ENCODE data around the gene PRDM2. TPM values are rescaled to one million over a fixed set of nuclear protein-coding genes. Genes with fewer than 3 reads are reported as not detected.

Gene PRDM2
- total RNA-seq, 1 donor from 2014 or later, result 88.3 TPM

DNA sequence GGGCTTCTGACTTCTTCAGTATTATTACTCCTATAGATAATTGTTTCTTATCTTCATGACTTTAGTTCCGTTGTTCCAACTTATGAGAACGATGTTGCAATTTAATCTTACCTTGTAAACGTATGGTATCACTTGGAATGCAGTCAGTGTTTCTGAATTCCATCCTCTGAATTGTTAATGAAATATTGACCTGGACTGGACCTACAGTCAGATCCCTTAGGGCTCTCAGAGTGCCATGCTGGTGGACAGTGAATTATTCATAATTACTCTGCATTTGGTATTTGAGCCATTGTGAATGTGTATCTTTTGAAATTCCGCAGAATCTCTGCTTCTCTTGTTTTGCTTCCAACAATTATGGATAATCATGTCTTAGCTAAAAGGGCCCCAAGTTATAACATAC lies 72.3 kb downstream of the PRDM2 start:
- H3K36me3 Mint-ChIP-seq (ENCODE audit: unreplicated experiment), result no peaks in the 10 kb centered on the region
- DNase-seq, result no peak
- H3K4me3 Mint-ChIP-seq (ENCODE audit: unreplicated experiment), result no peak overlapping the region
- H3K4me1 Mint-ChIP-seq (ENCODE audit: low read depth, unreplicated experiment), result peaks cover 18% of the 10 kb centered on the region
- peaks cover 3% of the 10 kb centered on the region for H3K9me3 Mint-ChIP-seq (ENCODE audit: unreplicated experiment)
- H3K27me3 Mint-ChIP-seq (ENCODE audit: unreplicated experiment), result no peaks in the 10 kb centered on the region
- H3K27ac Mint-ChIP-seq (ENCODE audit: unreplicated experiment), result no peak overlapping the region
- no peak for TF ChIP-seq CTCF (IDR thresholded peaks at IDR 0.05; ENCODE audit: partially characterized antibody, unreplicated experiment)

DNA sequence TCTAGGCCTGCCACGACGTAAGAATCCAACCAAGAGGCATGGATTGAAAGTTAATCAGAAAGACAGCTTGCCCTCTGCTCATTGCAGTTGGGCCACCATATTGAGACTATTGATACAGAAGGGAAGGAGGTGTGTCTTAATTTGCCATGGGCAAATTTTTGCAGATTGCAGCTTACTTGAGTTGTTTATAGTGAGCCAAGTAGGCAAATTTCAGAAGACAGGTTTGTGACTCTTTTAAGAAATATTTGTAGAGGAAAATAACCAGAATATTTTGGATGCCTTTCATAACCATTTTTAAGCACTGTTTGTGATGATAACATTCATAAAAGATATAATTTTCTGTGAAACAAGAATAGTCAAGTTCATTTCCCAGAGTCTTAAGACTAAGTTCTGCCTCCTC lies 74.1 kb downstream of the PRDM2 start:
- peaks cover 18% of the 10 kb centered on the region for H3K4me1 Mint-ChIP-seq (ENCODE audit: low read depth, unreplicated experiment)
- H3K27me3 Mint-ChIP-seq (ENCODE audit: unreplicated experiment), result no peaks in the 10 kb centered on the region
- no peak for TF ChIP-seq CTCF (IDR thresholded peaks at IDR 0.05; ENCODE audit: partially characterized antibody, unreplicated experiment)
- peaks cover 4% of the 10 kb centered on the region for H3K9me3 Mint-ChIP-seq (ENCODE audit: unreplicated experiment)
- no peak for DNase-seq
- no peak overlapping the region for H3K4me3 Mint-ChIP-seq (ENCODE audit: unreplicated experiment)
- H3K27ac Mint-ChIP-seq (ENCODE audit: unreplicated experiment), result no peak overlapping the region
- no peaks in the 10 kb centered on the region for H3K36me3 Mint-ChIP-seq (ENCODE audit: unreplicated experiment)

- Mint-ChIP-seq H3K9me3 (ENCODE audit: unreplicated experiment) (peaks cover 3% of the 10 kb centered on the region), H3K36me3 (ENCODE audit: unreplicated experiment) (no peaks in the 10 kb centered on the region), H3K4me1 (ENCODE audit: low read depth, unreplicated experiment) (peaks cover 14% of the 10 kb centered on the region), H3K4me3 (ENCODE audit: unreplicated experiment) (no peak overlapping the region), H3K27ac (ENCODE audit: unreplicated experiment) (no peak overlapping the region), H3K27me3 (ENCODE audit: unreplicated experiment) (no peaks in the 10 kb centered on the region)
- no peak for TF ChIP-seq CTCF (IDR thresholded peaks at IDR 0.05; ENCODE audit: partially characterized antibody, unreplicated experiment)
- no peak for DNase-seq
Observed at GRCh38 chr1:13775459-13775858, 75.5 kb downstream of the PRDM2 start.

- Mint-ChIP-seq H3K9me3 (ENCODE audit: unreplicated experiment) (peaks cover 3% of the 10 kb centered on the region), H3K4me1 (ENCODE audit: low read depth, unreplicated experiment) (peaks cover 12% of the 10 kb centered on the region), H3K27me3 (ENCODE audit: unreplicated experiment) (no peaks in the 10 kb centered on the region), H3K4me3 (ENCODE audit: unreplicated experiment) (no peak overlapping the region), H3K36me3 (ENCODE audit: unreplicated experiment) (no peaks in the 10 kb centered on the region), H3K27ac (ENCODE audit: unreplicated experiment) (no peak overlapping the region)
- no peak for DNase-seq
- TF ChIP-seq CTCF (IDR thresholded peaks at IDR 0.05; ENCODE audit: partially characterized antibody, unreplicated experiment), result no peak
Observed at GRCh38 chr1:13775916-13776315, 75.9 kb downstream of the PRDM2 start.

DNA sequence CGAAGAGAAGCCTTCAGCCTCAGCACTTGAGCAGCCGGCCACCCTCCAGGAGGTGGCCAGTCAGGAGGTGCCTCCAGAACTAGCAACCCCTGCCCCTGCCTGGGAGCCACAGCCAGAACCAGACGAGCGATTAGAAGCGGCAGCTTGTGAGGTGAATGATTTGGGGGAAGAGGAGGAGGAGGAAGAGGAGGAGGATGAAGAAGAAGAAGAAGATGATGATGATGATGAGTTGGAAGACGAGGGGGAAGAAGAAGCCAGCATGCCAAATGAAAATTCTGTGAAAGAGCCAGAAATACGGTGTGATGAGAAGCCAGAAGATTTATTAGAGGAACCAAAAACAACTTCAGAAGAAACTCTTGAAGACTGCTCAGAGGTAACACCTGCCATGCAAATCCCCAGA lies 78.4 kb downstream of the PRDM2 start:
- no peak for TF ChIP-seq CTCF (IDR thresholded peaks at IDR 0.05; ENCODE audit: partially characterized antibody, unreplicated experiment)
- peaks cover 5% of the 10 kb centered on the region for H3K9me3 Mint-ChIP-seq (ENCODE audit: unreplicated experiment)
- H3K27ac Mint-ChIP-seq (ENCODE audit: unreplicated experiment), result no peak overlapping the region
- DNase-seq, result no peak
- no peak overlapping the region for H3K4me3 Mint-ChIP-seq (ENCODE audit: unreplicated experiment)
- no peaks in the 10 kb centered on the region for H3K36me3 Mint-ChIP-seq (ENCODE audit: unreplicated experiment)
- H3K27me3 Mint-ChIP-seq (ENCODE audit: unreplicated experiment), result no peaks in the 10 kb centered on the region
- peaks cover 4% of the 10 kb centered on the region for H3K4me1 Mint-ChIP-seq (ENCODE audit: low read depth, unreplicated experiment)

All from glutamatergic neuron (in vitro differentiated cells).